Epithelial cell of proximal tubule (primary cell): ENCODE data around the gene GRK5. TPM values are rescaled to one million over a fixed set of nuclear protein-coding genes. Genes with fewer than 3 reads are reported as not detected.

ENCODE experiments used
- DNase-seq: peaks from one replicate; pipeline ENCODE4 v3.0.0-alpha.2; 2011; ENCODE audit warnings: low read depth
- H3K4me3 ChIP-seq: 2 replicates; pipeline ENCODE4 v1.5.1; 2011; ENCODE audit warnings: low read depth, mild to moderate bottlenecking, low read length
- total RNA-seq: library from RNA; depleted of rRNA; stranded (reverse); fragments of >200 nt; gene quantifications from 2 replicates; pipeline ENCODE4 v1.2.3, GENCODE V29; 2015
- TF ChIP-seq, protein P1 (sequence below): conservative IDR thresholded peaks from 2 replicates; pipeline ENCODE4 v1.5.1; 2012; ENCODE audit warnings: low read depth, mild to moderate bottlenecking, low read length

GRK5 gene
- total RNA-seq, 1 donor from 2014 or later, result 2.8 TPM

DNA sequence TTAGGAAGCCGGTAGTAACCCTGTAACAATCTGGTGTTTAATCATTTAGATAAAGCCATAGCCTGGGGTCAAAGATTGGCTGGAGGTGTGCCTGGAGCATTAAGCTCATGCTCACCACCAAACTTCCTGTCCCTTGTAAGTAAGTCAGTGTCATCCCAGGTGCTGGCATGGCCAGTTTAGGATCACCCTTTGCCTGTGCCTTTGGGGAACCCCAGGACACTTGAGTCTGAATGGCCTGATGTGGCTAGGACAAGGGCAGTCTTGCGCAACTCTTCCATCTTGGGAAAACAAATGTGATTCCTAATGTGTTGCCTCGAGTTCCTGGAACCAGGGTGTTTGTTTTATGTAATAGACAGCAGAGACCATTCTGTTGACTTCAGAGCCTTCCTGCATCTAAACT is 154.8 kb downstream of the GRK5 start:
- DNase-seq, result no peak
- H3K4me3 ChIP-seq, result no peak overlapping the region
- TF ChIP-seq, protein P1, sequence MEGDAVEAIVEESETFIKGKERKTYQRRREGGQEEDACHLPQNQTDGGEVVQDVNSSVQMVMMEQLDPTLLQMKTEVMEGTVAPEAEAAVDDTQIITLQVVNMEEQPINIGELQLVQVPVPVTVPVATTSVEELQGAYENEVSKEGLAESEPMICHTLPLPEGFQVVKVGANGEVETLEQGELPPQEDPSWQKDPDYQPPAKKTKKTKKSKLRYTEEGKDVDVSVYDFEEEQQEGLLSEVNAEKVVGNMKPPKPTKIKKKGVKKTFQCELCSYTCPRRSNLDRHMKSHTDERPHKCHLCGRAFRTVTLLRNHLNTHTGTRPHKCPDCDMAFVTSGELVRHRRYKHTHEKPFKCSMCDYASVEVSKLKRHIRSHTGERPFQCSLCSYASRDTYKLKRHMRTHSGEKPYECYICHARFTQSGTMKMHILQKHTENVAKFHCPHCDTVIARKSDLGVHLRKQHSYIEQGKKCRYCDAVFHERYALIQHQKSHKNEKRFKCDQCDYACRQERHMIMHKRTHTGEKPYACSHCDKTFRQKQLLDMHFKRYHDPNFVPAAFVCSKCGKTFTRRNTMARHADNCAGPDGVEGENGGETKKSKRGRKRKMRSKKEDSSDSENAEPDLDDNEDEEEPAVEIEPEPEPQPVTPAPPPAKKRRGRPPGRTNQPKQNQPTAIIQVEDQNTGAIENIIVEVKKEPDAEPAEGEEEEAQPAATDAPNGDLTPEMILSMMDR, result no peak

DNA sequence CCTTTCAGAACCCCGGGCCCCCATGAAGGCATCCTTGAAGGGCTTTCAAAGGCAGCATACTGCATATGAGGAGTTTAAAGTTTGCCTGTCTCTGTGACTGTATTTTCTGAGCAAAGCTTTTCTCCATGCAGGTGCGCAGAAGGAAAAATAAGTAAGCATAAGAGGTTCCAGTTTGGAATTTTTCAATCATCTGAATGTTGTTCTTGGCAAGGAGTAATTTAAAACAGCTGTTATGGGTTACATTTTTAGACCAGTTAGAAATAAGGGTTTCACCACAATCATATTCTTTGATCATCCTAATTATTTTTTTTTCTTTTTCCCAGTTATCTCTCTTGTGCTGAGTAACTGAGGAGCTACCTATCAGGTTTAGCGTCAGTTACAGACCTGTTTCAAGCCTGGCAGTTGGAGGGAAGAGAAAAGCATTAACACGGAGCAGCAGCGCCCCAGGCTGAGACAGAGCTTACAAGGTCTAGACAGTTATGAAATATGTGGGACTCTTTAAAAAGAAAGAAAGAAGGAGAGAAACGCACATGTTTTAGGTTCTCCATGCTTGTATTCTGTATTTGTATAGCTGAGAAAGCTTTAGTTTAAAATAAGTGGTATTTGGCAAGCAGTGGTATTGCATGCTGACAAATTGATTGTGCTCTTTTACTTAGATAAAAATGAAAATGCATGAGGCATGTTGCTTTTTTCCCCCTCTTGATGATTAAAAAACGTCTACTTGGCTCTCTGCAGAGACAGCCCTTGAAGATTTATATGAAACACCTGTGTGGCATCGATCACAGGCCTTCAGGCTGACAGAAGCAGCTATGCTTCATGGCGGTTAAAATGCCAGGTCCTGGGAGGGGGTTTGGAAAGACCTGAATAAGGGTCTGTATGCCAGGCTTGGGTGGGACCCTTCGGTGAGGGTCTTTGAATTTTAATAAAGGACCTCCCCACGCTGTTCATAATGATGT is 157.6 kb downstream of the GRK5 start:
- no peak for DNase-seq
- TF ChIP-seq, protein P1, result no peak
- no peak overlapping the region for H3K4me3 ChIP-seq

DNA sequence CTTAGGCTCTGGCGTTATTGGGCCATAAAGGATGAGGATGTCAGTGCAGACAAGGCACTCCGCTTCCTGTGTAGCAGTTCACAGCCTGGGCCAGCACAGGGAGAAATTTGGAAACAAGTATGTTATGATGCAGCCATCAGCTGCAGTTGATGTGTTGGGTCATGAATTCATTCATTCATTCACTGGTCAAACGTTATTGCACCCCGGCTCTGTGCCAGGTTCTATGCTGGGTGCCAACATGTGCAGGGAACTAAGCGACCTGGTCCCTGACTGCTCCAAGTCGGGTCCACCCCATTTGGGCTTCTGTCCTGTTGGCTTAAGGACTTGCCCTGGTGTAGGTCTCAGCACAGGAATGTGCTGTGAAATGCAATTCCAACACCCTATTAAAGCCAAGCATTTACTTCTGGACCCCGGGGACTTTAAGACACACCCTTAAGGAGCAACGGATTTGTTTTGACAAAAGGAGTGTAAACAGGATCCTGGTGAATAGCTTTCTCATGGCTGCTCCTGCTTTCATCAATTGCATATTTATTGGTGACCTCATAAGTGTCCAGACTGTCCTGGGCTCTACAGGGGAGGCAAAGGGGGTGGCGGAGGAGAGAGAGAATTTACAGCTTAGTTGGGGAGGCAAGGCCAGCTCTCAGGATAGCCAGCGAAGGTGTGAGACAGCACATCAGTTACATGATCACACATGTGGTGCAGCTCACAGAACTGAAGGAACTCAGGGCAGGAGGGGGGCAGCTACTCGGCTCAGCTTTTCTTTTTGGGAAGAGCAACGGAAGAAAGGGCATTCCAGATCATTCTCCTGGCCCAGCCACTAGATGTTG is 158.6 kb downstream of the GRK5 start:
- TF ChIP-seq, protein P1, result no peak
- DNase-seq, result no peak

DNA sequence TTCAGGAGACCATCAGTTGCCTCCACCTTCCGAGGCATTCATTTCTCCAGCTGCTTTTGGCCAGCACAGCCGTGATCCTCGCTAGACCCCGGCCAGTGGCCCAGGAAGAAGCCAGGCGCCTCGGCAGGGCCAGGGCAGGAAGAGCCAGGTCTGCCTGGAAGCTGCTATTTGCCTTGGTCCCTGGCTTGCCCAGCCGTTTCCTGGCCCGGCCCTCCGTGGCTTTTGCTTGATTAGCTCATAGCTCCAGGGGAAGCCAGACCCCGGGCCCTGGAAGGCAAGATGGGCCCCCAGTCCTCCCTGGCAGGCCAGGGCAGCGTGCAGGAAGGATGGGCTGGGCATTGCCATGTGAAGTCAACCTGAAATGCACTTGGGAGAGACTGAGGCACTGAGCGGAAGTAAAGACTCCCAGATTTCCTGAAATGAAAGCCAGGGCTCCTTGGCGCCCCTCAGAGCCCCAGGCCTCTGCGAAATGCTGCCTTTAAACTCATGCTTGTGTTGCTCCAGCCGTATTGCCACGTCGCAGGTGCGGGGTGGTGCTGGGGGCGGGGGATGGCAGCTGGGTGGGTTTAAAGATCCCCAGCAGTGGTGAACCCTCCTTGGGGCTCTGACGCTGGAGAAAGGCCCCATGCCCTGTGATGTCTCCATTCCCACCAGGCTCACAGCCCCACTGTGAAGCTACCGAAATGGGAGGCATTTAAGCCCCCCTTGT is 160.6 kb downstream of the GRK5 start:
- no peak for DNase-seq
- TF ChIP-seq, protein P1, result no peak

More for the DNA sequence above, 158.6 kb downstream of the GRK5 start:
- no peak overlapping the region for H3K4me3 ChIP-seq

DNA sequence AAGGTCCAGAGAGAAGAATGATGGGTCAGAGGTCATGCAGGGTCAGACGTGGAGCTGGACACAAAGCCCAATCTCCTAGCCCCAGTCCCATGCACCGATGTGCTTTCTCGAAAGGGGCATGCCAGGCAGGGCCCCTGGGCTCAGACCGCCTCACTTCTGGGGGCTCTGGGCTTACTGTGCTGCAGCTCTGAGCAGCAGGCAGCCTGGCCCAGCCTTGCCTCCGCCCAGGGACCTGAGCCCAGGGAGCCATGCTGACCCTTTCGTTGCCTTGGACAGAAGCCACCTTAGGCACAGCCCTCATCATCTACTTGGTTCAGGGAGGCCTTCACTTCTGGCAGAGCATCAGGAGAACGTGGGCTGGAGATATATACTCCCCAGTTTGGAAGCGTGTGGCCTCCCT is 161.2 kb downstream of the GRK5 start:
- TF ChIP-seq, protein P1, result no peak
- H3K4me3 ChIP-seq, result no peak overlapping the region
- no peak for DNase-seq

More for the DNA sequence above, 160.6 kb downstream of the GRK5 start:
- no peak overlapping the region for H3K4me3 ChIP-seq

DNA sequence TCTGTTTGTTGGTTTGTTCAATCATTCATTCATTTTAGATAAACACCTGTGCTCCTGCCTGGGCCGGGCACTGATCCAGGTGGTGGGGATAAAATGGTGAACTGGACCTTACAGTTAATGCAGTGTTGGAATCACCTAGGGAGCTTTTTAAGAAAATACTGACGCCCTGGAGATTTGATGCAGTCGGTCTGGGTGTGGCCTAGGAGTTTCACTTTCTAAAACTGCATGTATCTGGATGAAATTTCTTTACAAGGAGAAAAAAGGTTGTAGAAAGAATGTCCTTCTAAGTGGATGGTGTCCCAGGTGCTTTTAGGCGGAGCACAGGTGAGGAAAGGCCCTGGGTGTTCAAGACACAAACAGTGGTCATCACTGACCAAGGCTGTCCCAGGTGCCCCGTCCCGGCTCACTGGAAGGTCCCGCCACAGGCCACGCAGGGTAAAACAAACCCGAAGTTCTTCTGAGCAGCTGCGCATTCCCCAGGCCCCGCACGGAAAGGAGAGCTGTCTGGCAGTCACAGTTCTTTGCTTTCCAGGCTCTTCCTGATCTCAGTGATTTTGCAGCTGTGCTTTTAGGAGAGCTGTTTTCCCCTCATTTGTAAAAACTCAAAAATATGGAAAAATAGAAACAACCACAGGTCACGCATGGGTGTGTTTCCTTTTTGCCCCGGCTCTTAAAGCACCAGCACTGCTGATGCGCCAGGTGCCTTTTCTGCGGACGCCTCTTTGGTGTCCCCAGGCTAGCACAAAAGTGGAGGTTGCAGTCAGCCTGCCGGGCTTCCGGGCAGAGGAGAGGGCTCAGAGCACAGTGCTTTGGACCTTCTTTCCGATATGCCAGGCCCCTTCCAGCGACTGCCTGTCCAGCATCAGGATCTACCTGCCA is 161.9 kb downstream of the GRK5 start:
- TF ChIP-seq, protein P1, result no peak
- H3K4me3 ChIP-seq, result no peak overlapping the region
- DNase-seq, result no peak
